Measurements from ENCODE around the gene MATCAP1.

MATCAP1 gene

DNA sequence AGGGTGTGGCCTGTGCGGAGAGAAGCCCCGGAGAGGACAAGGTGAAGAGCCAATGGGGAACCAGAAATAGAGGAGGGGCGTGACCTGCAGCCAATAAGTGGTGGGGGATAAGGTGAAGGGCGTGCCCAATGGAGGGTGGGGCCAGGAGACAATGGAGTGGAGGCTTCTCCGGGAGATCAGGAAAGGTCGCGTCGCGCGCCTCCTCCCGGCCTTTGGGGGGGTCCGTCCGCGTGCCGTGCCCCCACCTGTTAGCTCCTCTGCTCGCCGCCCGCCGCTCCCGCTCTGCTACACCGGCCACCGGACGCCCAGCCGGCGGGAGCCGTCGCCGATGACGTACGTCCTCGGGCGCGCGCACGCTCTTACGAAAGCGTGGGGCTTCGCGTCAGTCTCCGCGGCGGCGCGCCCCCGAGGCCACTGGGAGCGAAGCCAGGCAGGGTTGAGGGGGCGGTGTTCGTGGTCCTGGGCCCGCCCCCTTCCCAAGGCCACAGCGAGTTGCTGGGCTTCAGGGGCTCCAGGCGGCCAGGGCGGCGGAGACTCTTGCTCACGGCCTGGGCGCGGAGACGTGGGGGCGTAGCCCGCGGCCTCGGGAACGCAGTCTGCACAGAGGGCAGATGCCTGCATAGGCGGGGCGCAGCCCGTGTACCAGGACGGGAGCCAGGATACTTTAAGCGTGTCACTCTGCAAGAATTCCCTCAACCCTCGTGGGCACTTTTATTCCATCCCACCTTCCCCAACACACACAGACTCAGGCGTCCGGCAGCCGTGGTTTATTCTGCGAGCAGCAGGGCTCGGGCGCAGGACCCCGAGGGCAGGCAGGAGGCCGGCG lies at the start of gene MATCAP1:
TSS of gene MATCAP1 (minus strand) at position 337 of the 826 bp plus-strand sequence. CDS start 3,353 bp downstream, outside the sequence.
- Mint-ChIP-seq H3K27me3 (ENCODE audit: low read depth) (peaks cover 10% of the 10 kb centered on the region), H3K36me3 (ENCODE audit: low read depth) (peaks cover 3% of the 10 kb centered on the region), H3K9me3 (no peaks in the 10 kb centered on the region), H3K4me3 (peak within 1 kb of the TSS; percentile 33 to 68 (median 67)), H3K27ac (no peak within 1 kb of the TSS), H3K4me1 (peaks cover 11% of the 10 kb centered on the region)
- TF ChIP-seq, protein P1, sequence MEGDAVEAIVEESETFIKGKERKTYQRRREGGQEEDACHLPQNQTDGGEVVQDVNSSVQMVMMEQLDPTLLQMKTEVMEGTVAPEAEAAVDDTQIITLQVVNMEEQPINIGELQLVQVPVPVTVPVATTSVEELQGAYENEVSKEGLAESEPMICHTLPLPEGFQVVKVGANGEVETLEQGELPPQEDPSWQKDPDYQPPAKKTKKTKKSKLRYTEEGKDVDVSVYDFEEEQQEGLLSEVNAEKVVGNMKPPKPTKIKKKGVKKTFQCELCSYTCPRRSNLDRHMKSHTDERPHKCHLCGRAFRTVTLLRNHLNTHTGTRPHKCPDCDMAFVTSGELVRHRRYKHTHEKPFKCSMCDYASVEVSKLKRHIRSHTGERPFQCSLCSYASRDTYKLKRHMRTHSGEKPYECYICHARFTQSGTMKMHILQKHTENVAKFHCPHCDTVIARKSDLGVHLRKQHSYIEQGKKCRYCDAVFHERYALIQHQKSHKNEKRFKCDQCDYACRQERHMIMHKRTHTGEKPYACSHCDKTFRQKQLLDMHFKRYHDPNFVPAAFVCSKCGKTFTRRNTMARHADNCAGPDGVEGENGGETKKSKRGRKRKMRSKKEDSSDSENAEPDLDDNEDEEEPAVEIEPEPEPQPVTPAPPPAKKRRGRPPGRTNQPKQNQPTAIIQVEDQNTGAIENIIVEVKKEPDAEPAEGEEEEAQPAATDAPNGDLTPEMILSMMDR (IDR thresholded peaks at IDR 0.05; ENCODE audit: unreplicated experiment in 3 of 3), result no peak

DNA sequence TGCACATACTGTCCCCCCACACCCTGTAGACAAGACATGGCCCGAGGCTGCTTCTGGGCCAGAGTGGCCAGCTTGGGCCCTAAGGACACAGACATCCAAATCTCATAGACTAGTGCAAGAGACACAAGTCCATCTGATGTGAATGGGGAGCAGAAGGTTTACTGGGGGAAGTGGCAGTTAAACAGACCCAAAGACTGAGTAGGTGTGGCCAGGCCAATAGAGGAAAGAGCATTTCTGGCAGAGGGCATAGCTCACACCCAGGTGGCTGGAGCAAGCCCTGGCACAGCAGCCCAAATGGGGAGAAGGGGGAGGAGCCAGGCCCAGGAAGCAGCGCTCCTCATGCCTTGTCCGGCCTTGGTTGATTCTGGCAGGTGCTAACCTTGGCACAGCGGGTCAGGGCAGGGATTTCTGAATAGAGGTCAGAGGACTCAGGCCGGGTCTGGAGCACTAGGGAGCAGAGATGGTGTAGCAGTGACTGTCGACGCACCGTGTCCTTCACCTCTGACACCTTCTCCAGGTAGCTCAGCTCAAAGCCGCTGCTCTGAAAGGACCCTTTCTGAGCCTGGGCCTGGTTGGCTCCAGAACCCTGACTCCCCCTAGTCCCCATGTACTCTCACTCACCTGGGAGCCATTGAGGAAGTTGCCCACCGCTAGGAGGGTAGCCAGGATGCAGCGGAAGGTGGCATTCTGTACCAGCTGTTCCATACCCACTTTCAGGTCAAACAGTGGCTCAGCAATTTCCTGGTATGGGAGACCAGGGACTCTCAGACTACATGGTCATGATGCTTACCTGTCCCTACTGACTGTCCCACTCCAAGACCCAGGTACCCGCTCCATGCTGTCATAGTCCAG lies 47.3 kb upstream of the MATCAP1 start:
- H3K27me3 Mint-ChIP-seq (ENCODE audit: low read depth), result no peaks in the 10 kb centered on the region
- TF ChIP-seq, protein P1 (IDR thresholded peaks at IDR 0.05; ENCODE audit: unreplicated experiment in 3 of 3), result no peak
- no peak overlapping the region for H3K4me3 Mint-ChIP-seq
- H3K4me1 Mint-ChIP-seq, result peaks cover 18% of the 10 kb centered on the region
- H3K27ac Mint-ChIP-seq, result no peak overlapping the region
- H3K9me3 Mint-ChIP-seq, result no peaks in the 10 kb centered on the region
- peaks cover 20% of the 10 kb centered on the region for H3K36me3 Mint-ChIP-seq (ENCODE audit: low read depth)

DNA sequence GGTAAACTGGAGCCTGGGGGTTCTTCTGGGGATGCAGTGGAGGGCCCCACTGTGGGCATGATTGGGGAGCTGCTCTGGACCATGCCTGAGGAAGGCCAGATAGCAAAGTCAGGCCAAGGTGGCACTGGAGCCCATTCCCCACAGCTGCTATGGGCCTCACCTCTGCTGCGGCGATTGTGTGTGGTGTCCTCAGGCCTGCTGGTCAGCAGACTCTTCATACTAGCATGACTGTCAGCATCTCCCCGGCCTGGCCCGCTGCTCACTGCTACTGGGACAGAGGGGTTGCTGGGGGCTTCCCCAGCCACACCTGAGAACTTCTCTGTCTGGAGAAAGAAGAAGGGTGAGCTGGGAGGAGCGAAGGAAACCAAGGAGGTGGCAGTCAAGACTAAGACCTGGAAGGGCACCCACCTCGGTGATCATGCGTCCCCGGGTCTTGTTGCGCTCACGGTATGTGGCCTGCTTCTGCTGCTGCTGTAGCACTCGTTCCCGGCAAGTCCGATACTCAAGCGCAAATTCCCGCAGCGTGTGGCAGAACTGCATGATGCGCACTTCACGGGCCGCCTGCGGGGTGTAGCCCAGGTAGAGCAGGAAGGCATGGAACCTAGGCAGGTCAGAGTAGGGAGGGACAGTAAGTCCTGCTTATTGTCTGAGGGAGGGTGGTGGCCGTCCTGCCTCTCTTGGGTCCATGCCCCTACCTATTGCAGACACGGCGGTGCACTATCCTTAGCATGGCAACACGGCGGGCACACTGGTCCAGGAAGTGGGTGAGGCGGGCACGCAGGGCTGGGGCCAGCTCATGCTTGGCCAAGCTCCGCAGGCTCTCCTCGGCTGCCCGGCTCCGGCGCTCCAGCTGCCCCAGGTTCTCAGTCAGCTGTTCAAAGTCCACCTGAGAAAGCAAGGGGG lies 46.4 kb upstream of the MATCAP1 start:
- Mint-ChIP-seq H3K36me3 (ENCODE audit: low read depth) (peaks cover 18% of the 10 kb centered on the region), H3K4me3 (peak overlapping the region; percentile 99 to 100 (median 99)), H3K4me1 (peaks cover 25% of the 10 kb centered on the region), H3K27me3 (ENCODE audit: low read depth) (no peaks in the 10 kb centered on the region), H3K9me3 (no peaks in the 10 kb centered on the region), H3K27ac (no peak overlapping the region)
- TF ChIP-seq, protein P1 (IDR thresholded peaks at IDR 0.05; ENCODE audit: unreplicated experiment in 3 of 3), result no peak

DNA sequence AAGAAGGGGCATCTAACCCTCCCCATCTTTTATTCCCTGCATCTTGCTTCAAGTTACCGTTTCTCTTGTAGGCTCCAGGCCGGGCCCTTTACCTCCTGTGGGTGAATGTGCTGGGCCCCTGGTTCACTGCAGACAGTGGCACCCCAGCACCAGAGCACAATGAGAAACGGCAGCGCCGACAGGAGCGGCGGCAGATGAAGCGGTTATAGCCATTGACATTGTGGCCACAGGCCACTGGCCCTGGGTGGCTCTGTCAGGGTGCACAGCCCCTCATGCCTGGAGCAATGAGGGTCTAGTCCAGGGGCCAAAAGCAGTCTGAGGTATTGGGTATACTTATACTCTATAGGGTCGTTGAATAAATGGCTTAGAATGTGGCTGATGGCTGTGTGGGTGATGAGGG lies 45.1 kb upstream of the MATCAP1 start:
- Mint-ChIP-seq H3K27ac (no peak overlapping the region), H3K4me3 (peak overlapping the region; percentile 99 to 100 (median 99)), H3K36me3 (ENCODE audit: low read depth) (peaks cover 18% of the 10 kb centered on the region), H3K4me1 (peaks cover 25% of the 10 kb centered on the region), H3K27me3 (ENCODE audit: low read depth) (no peaks in the 10 kb centered on the region), H3K9me3 (no peaks in the 10 kb centered on the region)
- TF ChIP-seq, protein P1 (IDR thresholded peaks at IDR 0.05; ENCODE audit: unreplicated experiment in 3 of 3), result no peak

DNA sequence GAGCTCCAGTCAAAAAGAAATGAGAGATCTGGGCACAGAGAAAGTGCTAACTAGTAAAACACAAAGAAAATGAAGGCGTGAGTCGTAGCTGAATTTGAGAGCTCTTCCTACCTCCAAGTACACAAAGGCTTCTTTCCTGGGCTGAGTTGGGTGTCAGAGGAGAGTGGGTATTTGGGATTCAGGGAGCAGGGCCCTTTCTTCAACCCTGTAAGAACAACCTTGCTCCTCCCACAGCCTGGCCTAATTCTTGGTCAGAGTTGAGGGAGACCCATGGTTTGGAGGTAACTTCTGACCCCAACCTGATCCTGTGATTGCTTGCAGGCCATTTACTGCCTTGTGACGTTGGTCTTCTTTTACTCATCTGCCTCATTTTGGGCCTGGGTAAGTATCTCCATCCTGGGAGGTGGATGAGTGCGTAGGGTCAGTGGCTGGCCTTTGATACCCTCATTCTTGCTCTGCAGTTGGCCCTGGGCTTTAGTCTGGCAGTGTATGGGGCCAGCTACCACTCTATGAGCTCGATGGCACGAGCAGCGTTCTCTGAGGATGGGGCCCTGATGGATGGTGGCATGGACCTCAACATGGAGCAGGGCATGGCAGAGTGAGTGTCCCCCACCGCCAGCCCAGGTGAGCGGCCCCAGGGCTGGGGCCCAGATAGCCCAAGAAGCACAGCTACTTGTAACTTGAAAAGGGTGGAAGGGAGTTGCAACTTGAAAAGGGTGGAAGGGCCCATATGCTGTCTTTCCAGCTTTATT lies 44.4 kb upstream of the MATCAP1 start:
- H3K36me3 Mint-ChIP-seq (ENCODE audit: low read depth), result peaks cover 14% of the 10 kb centered on the region
- H3K27ac Mint-ChIP-seq, result no peak overlapping the region
- peaks cover 25% of the 10 kb centered on the region for H3K4me1 Mint-ChIP-seq
- no peaks in the 10 kb centered on the region for H3K27me3 Mint-ChIP-seq (ENCODE audit: low read depth)
- H3K4me3 Mint-ChIP-seq, result peak overlapping the region; percentile 99 to 100 (median 99)
- TF ChIP-seq, protein P1 (IDR thresholded peaks at IDR 0.05; ENCODE audit: unreplicated experiment in 3 of 3), result no peak
- no peaks in the 10 kb centered on the region for H3K9me3 Mint-ChIP-seq
